HG02798 (cell line): ENCODE measurements around the gene PCSK5.

Source experiments
- ATAC-seq: cut with Tn5 transposase; IDR thresholded peaks from one replicate; pipeline ENCODE4 v1.9.1; 2021; ENCODE audit warnings: mild to moderate bottlenecking; ENCODE audit not compliant: unreplicated experiment, poor library complexity

The PCSK5 gene

GRCh38 chr9:76218117-76218885, 327.8 kb downstream of the PCSK5 start:
- no peak for ATAC-seq

- no peak for ATAC-seq
Observed at GRCh38 chr9:76218886-76219445, 328.5 kb downstream of the PCSK5 start.

- no peak for ATAC-seq
Observed at GRCh38 chr9:76219560-76220151, 329.2 kb downstream of the PCSK5 start.

- ATAC-seq = no peak
Observed at GRCh38 chr9:76221423-76221822, 330.9 kb downstream of the PCSK5 start.

- no peak for ATAC-seq
Observed at GRCh38 chr9:76223749-76224340, 333.4 kb downstream of the PCSK5 start.

GRCh38 chr9:76227156-76227555, 336.7 kb downstream of the PCSK5 start:
- ATAC-seq = no peak

- ATAC-seq = no peak
Observed at GRCh38 chr9:76231001-76231400, 340.5 kb downstream of the PCSK5 start.

- no peak for ATAC-seq
Observed at GRCh38 chr9:76232861-76233489, 342.5 kb downstream of the PCSK5 start.

GRCh38 chr9:76240578-76240977, 350.1 kb downstream of the PCSK5 start:
- ATAC-seq = no peak

- ATAC-seq = no peak
Observed at GRCh38 chr9:76245518-76245917, 355.0 kb downstream of the PCSK5 start.

GRCh38 chr9:76246680-76247079, 356.2 kb downstream of the PCSK5 start:
- no peak for ATAC-seq

- no peak for ATAC-seq
Observed at GRCh38 chr9:76247426-76247825, 357.0 kb downstream of the PCSK5 start.

- ATAC-seq = no peak
Observed at GRCh38 chr9:76249309-76249708, 358.8 kb downstream of the PCSK5 start.

GRCh38 chr9:76255781-76256455, 365.4 kb downstream of the PCSK5 start:
- ATAC-seq = no peak

GRCh38 chr9:76257311-76257710, 366.8 kb downstream of the PCSK5 start:
- ATAC-seq = no peak

- no peak for ATAC-seq
Observed at GRCh38 chr9:76266649-76267283, 376.3 kb downstream of the PCSK5 start.

GRCh38 chr9:76267284-76267652, 376.8 kb downstream of the PCSK5 start:
- ATAC-seq = no peak

GRCh38 chr9:76269789-76270188, 379.3 kb downstream of the PCSK5 start:
- no peak for ATAC-seq

- ATAC-seq = no peak
Observed at GRCh38 chr9:76271755-76272154, 381.3 kb downstream of the PCSK5 start.

- ATAC-seq = no peak
Observed at GRCh38 chr9:76289042-76289441, 398.6 kb downstream of the PCSK5 start.
